ENCODE results near the gene SCUBE1. TPM values are rescaled to one million over a fixed set of nuclear protein-coding genes. Genes with fewer than 3 reads are reported as not detected.
"Not testable (repeated sequence)": the region's sequence is repeated elsewhere in the genome, so short reads cannot be mapped to it uniquely, and the experiment has no call there.

SCUBE1 gene
- total and polyA plus RNA-seq, 4 donors, result 0.88 to 18.7 (median 3.5) TPM

GRCh38 chr22:43365715-43366440, 22.7 kb upstream of the SCUBE1 start:
- no peaks in the 10 kb centered on the region for H3K27me3 ChIP-seq (ENCODE audit: control insufficient read depth in 1 of 2, insufficient read depth in 2 of 2, low read length in 1 of 2)
- H3K4me1 ChIP-seq (ENCODE audit: control insufficient read depth in 1 of 2, insufficient read depth in 2 of 2, low read length in 2 of 2), result no peaks in the 10 kb centered on the region
- H3K27ac ChIP-seq (ENCODE audit: low read depth in 1 of 2, low read length in 2 of 2), result no peak overlapping the region
- DNase-seq (peak in 1 of 2 donors; percentile 40), ATAC-seq (ENCODE audit: low FRiP score) (no peak)
- intact Hi-C loops (cut with DNase I), result no loop called here
- H3K36me3 ChIP-seq (ENCODE audit: control insufficient read depth in 1 of 2, insufficient read depth in 2 of 2, low read length in 1 of 2), result no peaks in the 10 kb centered on the region
- 87 to 92% methylated on average over 6 of the region's 6 CpGs for WGBS, 2 donors
- peaks cover 1% of the 10 kb centered on the region for H3K9me3 ChIP-seq (ENCODE audit: control insufficient read depth, low read length)
- H3K4me3 ChIP-seq (ENCODE audit: low read length in 2 of 2), result no peak overlapping the region

- Histone ChIP-seq H3K27me3 (ENCODE audit: control insufficient read depth in 1 of 2, insufficient read depth in 2 of 2, low read length in 1 of 2) (no peaks in the 10 kb centered on the region), H3K4me1 (ENCODE audit: control insufficient read depth in 1 of 2, insufficient read depth in 2 of 2, low read length in 2 of 2) (no peaks in the 10 kb centered on the region), H3K4me3 (ENCODE audit: low read length in 2 of 2) (no peak overlapping the region), H3K27ac (ENCODE audit: low read depth in 1 of 2, low read length in 2 of 2) (no peak overlapping the region), H3K9me3 (ENCODE audit: control insufficient read depth, low read length) (peaks cover 1% of the 10 kb centered on the region), H3K36me3 (ENCODE audit: control insufficient read depth in 1 of 2, insufficient read depth in 2 of 2, low read length in 1 of 2) (no peaks in the 10 kb centered on the region)
- no peak for ATAC-seq (ENCODE audit: low FRiP score)
- intact Hi-C loops (cut with DNase I), result no loop called here
- DNase-seq, result peak in 1 of 2 donors; percentile 22
- 63 to 64% methylated on average over 8 of the region's 8 CpGs for WGBS, 2 donors
Observed at GRCh38 chr22:43364169-43364435, 20.9 kb upstream of the SCUBE1 start.

- Histone ChIP-seq H3K4me1 (ENCODE audit: control insufficient read depth in 1 of 2, insufficient read depth in 2 of 2, low read length in 2 of 2) (no peaks in the 10 kb centered on the region), H3K9me3 (ENCODE audit: control insufficient read depth, low read length) (peaks cover 1% of the 10 kb centered on the region), H3K36me3 (ENCODE audit: control insufficient read depth in 1 of 2, insufficient read depth in 2 of 2, low read length in 1 of 2) (no peaks in the 10 kb centered on the region), H3K27me3 (ENCODE audit: control insufficient read depth in 1 of 2, insufficient read depth in 2 of 2, low read length in 1 of 2) (no peaks in the 10 kb centered on the region), H3K4me3 (ENCODE audit: low read length in 2 of 2) (no peak overlapping the region), H3K27ac (ENCODE audit: low read depth in 1 of 2, low read length in 2 of 2) (no peak overlapping the region)
- ATAC-seq (ENCODE audit: low FRiP score), result no peak
- 58 to 65% methylated on average over 27 of the region's 27 CpGs for WGBS, 2 donors
- intact Hi-C loops (cut with DNase I), result no loop called here
- peak in 1 of 2 donors; percentile 47 for DNase-seq
Observed at GRCh38 chr22:43363315-43364168, 20.4 kb upstream of the SCUBE1 start.

- 69 to 74% methylated on average over 9 of the region's 9 CpGs for WGBS, 2 donors
- H3K27ac ChIP-seq (ENCODE audit: low read depth in 1 of 2, low read length in 2 of 2), result no peak overlapping the region
- no peak overlapping the region for H3K4me3 ChIP-seq (ENCODE audit: low read length in 2 of 2)
- H3K36me3 ChIP-seq (ENCODE audit: control insufficient read depth in 1 of 2, insufficient read depth in 2 of 2, low read length in 1 of 2), result no peaks in the 10 kb centered on the region
- peak in 1 of 2 donors; percentile 24 for DNase-seq
- H3K9me3 ChIP-seq (ENCODE audit: control insufficient read depth, low read length), result no peaks in the 10 kb centered on the region
- intact Hi-C loops (cut with DNase I), result no loop called here
- H3K27me3 ChIP-seq (ENCODE audit: control insufficient read depth in 1 of 2, insufficient read depth in 2 of 2, low read length in 1 of 2), result no peaks in the 10 kb centered on the region
- H3K4me1 ChIP-seq (ENCODE audit: control insufficient read depth in 1 of 2, insufficient read depth in 2 of 2, low read length in 2 of 2), result no peaks in the 10 kb centered on the region
- ATAC-seq (ENCODE audit: low FRiP score), result no peak
Observed at GRCh38 chr22:43360576-43360975, 17.4 kb upstream of the SCUBE1 start.

- 71 to 82% methylated on average over 10 to 11 of the region's 11 CpGs for WGBS, 2 donors
- Histone ChIP-seq H3K36me3 (ENCODE audit: control insufficient read depth in 1 of 2, insufficient read depth in 2 of 2, low read length in 1 of 2) (no peaks in the 10 kb centered on the region), H3K27me3 (ENCODE audit: control insufficient read depth in 1 of 2, insufficient read depth in 2 of 2, low read length in 1 of 2) (no peaks in the 10 kb centered on the region), H3K27ac (ENCODE audit: low read depth in 1 of 2, low read length in 2 of 2) (no peak overlapping the region), H3K4me3 (ENCODE audit: low read length in 2 of 2) (no peak overlapping the region), H3K4me1 (ENCODE audit: control insufficient read depth in 1 of 2, insufficient read depth in 2 of 2, low read length in 2 of 2) (no peaks in the 10 kb centered on the region), H3K9me3 (ENCODE audit: control insufficient read depth, low read length) (no peaks in the 10 kb centered on the region)
- peak in 1 of 2 donors; percentile 66 for DNase-seq
- intact Hi-C loops (cut with DNase I), result no loop called here
- ATAC-seq (ENCODE audit: low FRiP score), result no peak
Observed at GRCh38 chr22:43356881-43357280, 13.7 kb upstream of the SCUBE1 start.

GRCh38 chr22:43355688-43356087, 12.5 kb upstream of the SCUBE1 start:
- WGBS, 2 donors, result 92 to 94% methylated on average over 10 of the region's 10 CpGs
- H3K9me3 ChIP-seq (ENCODE audit: control insufficient read depth, low read length); H3K27me3 ChIP-seq (ENCODE audit: control insufficient read depth in 1 of 2, insufficient read depth in 2 of 2, low read length in 1 of 2); H3K36me3 ChIP-seq (ENCODE audit: control insufficient read depth in 1 of 2, insufficient read depth in 2 of 2, low read length in 1 of 2); H3K4me1 ChIP-seq (ENCODE audit: control insufficient read depth in 1 of 2, insufficient read depth in 2 of 2, low read length in 2 of 2); H3K27ac ChIP-seq (ENCODE audit: low read depth in 1 of 2, low read length in 2 of 2); ATAC-seq (ENCODE audit: low FRiP score); intact Hi-C loops (cut with DNase I); H3K4me3 ChIP-seq (ENCODE audit: low read length in 2 of 2): not testable (repeated sequence)
- DNase-seq, result peak in 1 of 2 donors; percentile 14

GRCh38 chr22:43351966-43352345, 8.8 kb upstream of the SCUBE1 start:
- intact Hi-C loops (cut with DNase I), result no loop called here
- no peaks in the 10 kb centered on the region for H3K4me1 ChIP-seq (ENCODE audit: control insufficient read depth in 1 of 2, insufficient read depth in 2 of 2, low read length in 2 of 2)
- 63 to 68% methylated on average over 5 of the region's 5 CpGs for WGBS, 2 donors
- H3K27ac ChIP-seq (ENCODE audit: low read depth in 1 of 2, low read length in 2 of 2), result no peak overlapping the region
- no peaks in the 10 kb centered on the region for H3K9me3 ChIP-seq (ENCODE audit: control insufficient read depth, low read length)
- DNase-seq (peak in 1 of 2 donors; percentile 5), ATAC-seq (ENCODE audit: low FRiP score) (no peak)
- no peak overlapping the region for H3K4me3 ChIP-seq (ENCODE audit: low read length in 2 of 2)
- H3K27me3 ChIP-seq (ENCODE audit: control insufficient read depth in 1 of 2, insufficient read depth in 2 of 2, low read length in 1 of 2), result no peaks in the 10 kb centered on the region
- no peaks in the 10 kb centered on the region for H3K36me3 ChIP-seq (ENCODE audit: control insufficient read depth in 1 of 2, insufficient read depth in 2 of 2, low read length in 1 of 2)

GRCh38 chr22:43349636-43350035, 6.5 kb upstream of the SCUBE1 start:
- Histone ChIP-seq H3K27ac (ENCODE audit: low read depth in 1 of 2, low read length in 2 of 2) (no peak overlapping the region), H3K4me1 (ENCODE audit: control insufficient read depth in 1 of 2, insufficient read depth in 2 of 2, low read length in 2 of 2) (no peaks in the 10 kb centered on the region), H3K36me3 (ENCODE audit: control insufficient read depth in 1 of 2, insufficient read depth in 2 of 2, low read length in 1 of 2) (no peaks in the 10 kb centered on the region), H3K4me3 (ENCODE audit: low read length in 2 of 2) (no peak overlapping the region), H3K9me3 (ENCODE audit: control insufficient read depth, low read length) (no peaks in the 10 kb centered on the region), H3K27me3 (ENCODE audit: control insufficient read depth in 1 of 2, insufficient read depth in 2 of 2, low read length in 1 of 2) (no peaks in the 10 kb centered on the region)
- DNase-seq (peak in 1 of 2 donors; percentile 23), ATAC-seq (ENCODE audit: low FRiP score) (no peak)
- intact Hi-C loops (cut with DNase I), result loop anchor here in 1 of 2 donors (5.0 kb wide), 1 partner anchor 77 kb away; no protein-coding TSS in a partner anchor
- 88 to 90% methylated on average over 12 of the region's 12 CpGs for WGBS, 2 donors

All from aorta (tissue), 5 donors.